CD4-positive, alpha-beta T cell (primary cell): ENCODE results near the gene EEPD1. TPM values are rescaled to one million over a fixed set of nuclear protein-coding genes. Genes with fewer than 3 reads are reported as not detected.

Experiments
- ATAC-seq: fragments of 200-7000 bp; cut with Tn5 transposase; one replicate; pipeline ENCODE4 v1.10.0; 2022; ENCODE audit warnings: mild to moderate bottlenecking; ENCODE audit not compliant: poor library complexity
- CTCF ChIA-PET: fragments of 350-600 bp; sonication (Branson Sonifier 250); formaldehyde crosslinking; loops from one replicate; lab custom pipeline; 2021; ENCODE audit warnings: antibody characterized with exemption, inconsistent platforms; lab: Charles Lee
- POLR2A ChIA-PET: fragments of 350-600 bp; sonication (Branson Sonifier 250); formaldehyde crosslinking; loops from one replicate; lab custom pipeline; 2021; ENCODE audit warnings: antibody characterized with exemption, inconsistent platforms; lab: Charles Lee
- DNase-seq, 14 experiments: peaks; one replicate each; pipeline ENCODE4 v3.0.0-alpha.2; 2013 to 2020; ENCODE audit warnings: mixed read lengths in 2 of 14
- H3K27ac ChIP-seq, 2 donors: one replicate each; pipeline versions ENCODE4 v1.5.1 to v1.7.0; 2013; ENCODE audit warnings: low read length in 2 of 2, low read depth in 1 of 2, mild to moderate bottlenecking in 1 of 2
- H3K27me3 ChIP-seq, 2 experiments: 1 replicate in 1 of 2; 2 replicates in 1 of 2; pipeline versions ENCODE4 v1.6.1 to v1.7.0; 2013; ENCODE audit warnings: low read length in 2 of 2, control low read depth in 1 of 2, mild to moderate bottlenecking in 1 of 2, moderate library complexity in 1 of 2; ENCODE audit not compliant: insufficient read depth in 2 of 2, control insufficient read depth in 1 of 2
- H3K36me3 ChIP-seq: one replicate; pipeline ENCODE4 v1.6.1; 2013; ENCODE audit warnings: low read length, control low read depth; ENCODE audit not compliant: insufficient read depth
- H3K4me1 ChIP-seq: one replicate; pipeline ENCODE4 v1.6.1; 2013; ENCODE audit warnings: low read length, control low read depth; ENCODE audit not compliant: insufficient read depth
- H3K4me3 ChIP-seq: one replicate; pipeline ENCODE4 v1.5.1; 2013; ENCODE audit warnings: mild to moderate bottlenecking, low read length, moderate library complexity
- H3K9me3 ChIP-seq, 2 experiments: 1 replicate in 1 of 2; 2 replicates in 1 of 2; pipeline versions ENCODE4 v1.6.1 to v1.7.0; 2013; ENCODE audit warnings: low read length in 2 of 2, mild to moderate bottlenecking in 2 of 2, control low read depth in 1 of 2, moderate library complexity in 1 of 2; ENCODE audit not compliant: control insufficient read depth in 1 of 2, insufficient read depth in 1 of 2
- H3K27ac Mint-ChIP-seq: one replicate; pipeline ENCODE4 v1.8.0; 2020; ENCODE audit warnings: mixed read lengths
- H3K27me3 Mint-ChIP-seq: one replicate; pipeline ENCODE4 v1.8.0; 2021; ENCODE audit warnings: mixed read lengths
- H3K36me3 Mint-ChIP-seq: one replicate; pipeline ENCODE4 v1.8.0; 2021; ENCODE audit warnings: low read depth, mixed read lengths
- H3K4me1 Mint-ChIP-seq: one replicate; pipeline ENCODE4 v1.8.0; 2021; ENCODE audit warnings: low read depth, mixed read lengths
- H3K4me3 Mint-ChIP-seq: one replicate; pipeline ENCODE4 v1.8.0; 2020; ENCODE audit warnings: mild to moderate bottlenecking, mixed read lengths
- H3K9me3 Mint-ChIP-seq: one replicate; pipeline ENCODE4 v1.8.0; 2020; ENCODE audit warnings: mixed read lengths
- intact Hi-C, 2 experiments: fragments of 100-400 bp; cut with DNase I in 1 of 2; cut with micrococcal nuclease in 1 of 2; formaldehyde crosslinking; loops; one replicate each; pipeline versions ENCODE4 v1.15.1 to v1.9.0; 2023 to 2025; cut with DNase I, micrococcal nuclease
- total RNA-seq, 174 experiments: library from RNA in 2 of 174; stranded (reverse) in 2 of 174; gene quantifications; one replicate each; pipeline ENCODE4 v1.2.3 and lab custom pipeline; 2021 to 2026
- TF ChIP-seq, protein P1 (sequence below): fragments of 200-600 bp; IDR thresholded peaks from one replicate; pipeline ENCODE4 v1.8.0; 2022; ENCODE audit warnings: antibody characterized with exemption, mild to moderate bottlenecking

Gene EEPD1
- total RNA-seq, 2 experiments from 2014 or later, result 4.4 to 4.6 TPM

DNA sequence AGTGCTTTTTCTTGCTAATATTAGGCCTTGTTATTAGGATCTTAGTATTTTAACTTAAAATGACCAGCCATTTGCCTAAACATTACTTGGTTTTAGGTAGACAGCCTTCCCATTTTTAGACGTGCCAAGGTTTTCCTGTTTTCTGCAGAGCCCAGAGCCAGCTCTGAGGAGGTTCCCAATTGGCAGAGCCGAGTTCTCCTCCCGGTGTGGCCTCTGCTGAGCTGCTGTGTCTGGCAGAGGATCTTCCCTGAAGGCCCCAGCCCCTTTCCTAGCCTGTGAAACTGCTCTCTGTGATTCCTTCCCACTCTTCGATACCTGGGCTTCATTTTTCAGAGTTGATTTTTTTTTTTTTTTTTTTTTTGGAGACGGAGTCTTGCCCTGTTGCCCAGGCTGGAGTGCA lies 91.4 kb downstream of the EEPD1 start:
- Mint-ChIP-seq H3K4me1 (no peaks in the 10 kb centered on the region), H3K9me3 (no peaks in the 10 kb centered on the region), H3K4me3 (no peak overlapping the region), H3K27ac (no peak overlapping the region), H3K27me3 (no peaks in the 10 kb centered on the region), H3K36me3 (no peaks in the 10 kb centered on the region)
- Histone ChIP-seq H3K27ac (no peak overlapping the region), H3K36me3 (no peaks in the 10 kb centered on the region), H3K9me3 (no peaks in the 10 kb centered on the region), H3K4me1 (no peaks in the 10 kb centered on the region), H3K27me3 (no peaks in the 10 kb centered on the region), H3K4me3 (no peak overlapping the region)
- no peak for ATAC-seq
- TF ChIP-seq, protein P1, sequence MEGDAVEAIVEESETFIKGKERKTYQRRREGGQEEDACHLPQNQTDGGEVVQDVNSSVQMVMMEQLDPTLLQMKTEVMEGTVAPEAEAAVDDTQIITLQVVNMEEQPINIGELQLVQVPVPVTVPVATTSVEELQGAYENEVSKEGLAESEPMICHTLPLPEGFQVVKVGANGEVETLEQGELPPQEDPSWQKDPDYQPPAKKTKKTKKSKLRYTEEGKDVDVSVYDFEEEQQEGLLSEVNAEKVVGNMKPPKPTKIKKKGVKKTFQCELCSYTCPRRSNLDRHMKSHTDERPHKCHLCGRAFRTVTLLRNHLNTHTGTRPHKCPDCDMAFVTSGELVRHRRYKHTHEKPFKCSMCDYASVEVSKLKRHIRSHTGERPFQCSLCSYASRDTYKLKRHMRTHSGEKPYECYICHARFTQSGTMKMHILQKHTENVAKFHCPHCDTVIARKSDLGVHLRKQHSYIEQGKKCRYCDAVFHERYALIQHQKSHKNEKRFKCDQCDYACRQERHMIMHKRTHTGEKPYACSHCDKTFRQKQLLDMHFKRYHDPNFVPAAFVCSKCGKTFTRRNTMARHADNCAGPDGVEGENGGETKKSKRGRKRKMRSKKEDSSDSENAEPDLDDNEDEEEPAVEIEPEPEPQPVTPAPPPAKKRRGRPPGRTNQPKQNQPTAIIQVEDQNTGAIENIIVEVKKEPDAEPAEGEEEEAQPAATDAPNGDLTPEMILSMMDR, result no peak
- ChIA-PET POLR2A (no interaction called here), CTCF (no interaction called here)
- no peak for DNase-seq
- intact Hi-C loops, result no loop called here

DNA sequence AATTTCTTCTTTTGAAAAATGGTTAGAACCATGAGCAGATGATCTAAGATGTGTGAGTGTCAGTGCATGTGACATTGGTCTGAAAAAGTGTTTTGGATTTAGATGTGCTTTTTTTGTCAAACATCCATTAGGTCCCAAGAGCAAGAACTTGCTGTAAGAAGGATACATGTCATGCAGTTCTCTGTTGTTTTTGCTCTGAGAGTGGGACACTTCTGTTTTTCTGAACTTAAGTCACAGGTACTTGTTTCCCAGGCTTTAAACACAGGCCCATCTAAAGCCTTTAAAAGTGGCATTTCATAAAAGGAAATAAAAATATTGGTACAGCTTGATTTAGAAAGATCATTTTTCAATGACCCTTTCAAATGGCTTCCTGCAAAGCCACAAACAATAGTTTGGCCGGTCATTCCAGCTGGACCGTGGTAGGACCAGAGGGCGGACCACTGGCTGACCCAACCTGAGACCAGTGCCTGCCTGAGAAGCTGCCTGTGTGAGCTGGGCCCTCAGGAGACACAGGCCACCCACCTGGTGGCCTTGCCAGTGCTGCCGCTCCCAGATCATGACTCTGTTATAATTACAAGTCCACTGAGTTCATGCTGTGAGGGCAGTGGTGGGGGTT lies 92.7 kb downstream of the EEPD1 start:
- Mint-ChIP-seq H3K36me3 (no peaks in the 10 kb centered on the region), H3K27me3 (no peaks in the 10 kb centered on the region), H3K4me1 (no peaks in the 10 kb centered on the region), H3K9me3 (no peaks in the 10 kb centered on the region), H3K27ac (no peak overlapping the region), H3K4me3 (no peak overlapping the region)
- no peaks in the 10 kb centered on the region for H3K4me1 ChIP-seq
- no peaks in the 10 kb centered on the region for H3K9me3 ChIP-seq
- intact Hi-C loops, result no loop called here
- H3K27ac ChIP-seq, result no peak overlapping the region
- TF ChIP-seq, protein P1, result no peak
- H3K27me3 ChIP-seq, result no peaks in the 10 kb centered on the region
- ATAC-seq (no peak), DNase-seq (no peak)
- ChIA-PET POLR2A (no interaction called here), CTCF (no interaction called here)
- no peaks in the 10 kb centered on the region for H3K36me3 ChIP-seq
- no peak overlapping the region for H3K4me3 ChIP-seq

DNA sequence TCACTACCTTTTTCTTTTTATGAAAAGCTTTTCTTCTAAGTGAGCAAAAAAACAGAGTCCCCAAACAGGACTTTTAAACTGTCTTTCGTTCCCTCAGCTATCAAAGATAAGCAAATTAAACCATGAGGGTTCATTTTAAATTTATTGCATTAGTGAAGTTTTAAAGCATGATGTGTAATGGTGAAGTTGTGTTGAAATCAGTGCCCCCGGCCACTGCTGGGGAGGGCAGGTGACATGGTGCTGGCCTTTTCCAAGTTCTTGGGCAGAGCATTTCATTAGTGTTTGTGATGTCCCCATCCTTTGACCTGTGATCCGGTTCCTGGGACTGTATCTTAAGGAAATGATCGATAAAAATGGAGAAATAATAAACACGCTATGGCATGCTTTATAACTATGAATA lies 96.0 kb downstream of the EEPD1 start:
- intact Hi-C loops, result no loop called here
- ATAC-seq, result no peak
- TF ChIP-seq, protein P1, result no peak
- Mint-ChIP-seq H3K27me3 (no peaks in the 10 kb centered on the region), H3K36me3 (peaks cover 7% of the 10 kb centered on the region), H3K4me1 (no peaks in the 10 kb centered on the region), H3K4me3 (no peak overlapping the region), H3K9me3 (peaks cover 4% of the 10 kb centered on the region), H3K27ac (no peak overlapping the region)
- H3K36me3 ChIP-seq, result no peaks in the 10 kb centered on the region
- no peaks in the 10 kb centered on the region for H3K27me3 ChIP-seq
- POLR2A ChIA-PET, result interaction anchor here (0.6 to 1.4 kb wide), 3 partner anchors 17 to 125 kb away, joined by 3 read pairs; no protein-coding TSS in a partner anchor
- H3K4me3 ChIP-seq, result no peak overlapping the region
- no peaks in the 10 kb centered on the region for H3K9me3 ChIP-seq
- no peak for DNase-seq
- no peak overlapping the region for H3K27ac ChIP-seq
- H3K4me1 ChIP-seq, result no peaks in the 10 kb centered on the region
- CTCF ChIA-PET, result interaction anchor here (0.6 to 1.1 kb wide), 2 partner anchors 36 to 55 kb away, joined by 3 to 4 read pairs; no protein-coding TSS in a partner anchor
